HG03159 (cell line): ENCODE measurements around the gene LTN1.

Experiments
- ATAC-seq: cut with Tn5 transposase; IDR thresholded peaks from one replicate; pipeline ENCODE4 v1.9.1; 2021; ENCODE audit warnings: mild to moderate bottlenecking, moderate library complexity; ENCODE audit not compliant: unreplicated experiment

The LTN1 gene

GRCh38 chr21:28884976-28885852 is 107.5 kb downstream of the LTN1 start:
- ATAC-seq = peak; percentile 96

GRCh38 chr21:28884481-28884880 is 108.2 kb downstream of the LTN1 start:
- peak; percentile 31 for ATAC-seq

- ATAC-seq = no peak
These were observed 108.7 kb downstream of the LTN1 start for GRCh38 chr21:28883931-28884330.

GRCh38 chr21:28882345-28882744 is 110.3 kb downstream of the LTN1 start:
- no peak for ATAC-seq
